GM23338 (cell line): Measurements from ENCODE around the gene TUBGCP2. TPM values are rescaled to one million over a fixed set of nuclear protein-coding genes. Genes with fewer than 3 reads are reported as not detected.

Experiments used
- ATAC-seq: fragments of 200-7000 bp; cut with Tn5 transposase; 3 replicates; pipeline ENCODE4 v1.9.1; 2020
- DNase-seq: peaks from one replicate; pipeline ENCODE4 v3.0.0-alpha.2; 2015; ENCODE audit warnings: low spot score
- H2AFZ ChIP-seq: fragments of 200-600 bp; sonication (generic); 2 replicates; pipeline ENCODE4 v1.8.0; 2016; ENCODE audit warnings: antibody characterized with exemption, mild to moderate bottlenecking, moderate library complexity
- H3F3A ChIP-seq: fragments of 200-600 bp; sonication (generic); replicated peaks from 2 replicates; pipeline ENCODE4 v1.8.0; 2017; ENCODE audit warnings: antibody characterized with exemption, mixed run types, low read depth
- H3K27ac ChIP-seq: fragments of 200-600 bp; sonication (generic); 2 replicates; pipeline ENCODE4 v1.6.1; 2016; ENCODE audit warnings: low read depth
- H3K27me3 ChIP-seq: fragments of 200-600 bp; sonication (generic); 2 replicates; pipeline ENCODE4 v1.8.0; 2016; ENCODE audit warnings: mild to moderate bottlenecking, mixed run types, moderate library complexity; ENCODE audit not compliant: insufficient read depth
- H3K36me3 ChIP-seq: fragments of 200-600 bp; sonication (generic); 2 replicates; pipeline ENCODE4 v1.8.0; 2016; ENCODE audit warnings: mild to moderate bottlenecking; ENCODE audit not compliant: insufficient read depth
- H3K4me1 ChIP-seq: fragments of 200-600 bp; sonication (generic); 2 replicates; pipeline ENCODE4 v1.8.0; 2016; ENCODE audit warnings: mild to moderate bottlenecking, moderate library complexity; ENCODE audit not compliant: insufficient read depth
- H3K4me2 ChIP-seq: fragments of 200-600 bp; sonication (generic); 2 replicates; pipeline ENCODE4 v1.7.1; 2017; ENCODE audit warnings: mixed run types
- H3K4me3 ChIP-seq: fragments of 200-600 bp; sonication (generic); 2 replicates; pipeline ENCODE4 v1.6.1; 2016; ENCODE audit warnings: mixed run types
- H3K79me2 ChIP-seq: fragments of 200-600 bp; sonication (generic); replicated peaks from 2 replicates; pipeline ENCODE4 v1.8.0; 2017; ENCODE audit warnings: mild to moderate bottlenecking; ENCODE audit not compliant: insufficient read depth
- H3K9me2 ChIP-seq: fragments of 200-600 bp; sonication (generic); 2 replicates; pipeline ENCODE4 v1.8.0; 2017; ENCODE audit not compliant: insufficient read depth
- H4K20me1 ChIP-seq: fragments of 200-600 bp; sonication (generic); replicated peaks from 2 replicates; pipeline ENCODE4 v1.8.0; 2017; ENCODE audit warnings: mild to moderate bottlenecking; ENCODE audit not compliant: insufficient read depth
- H3K27ac Mint-ChIP-seq: 2 replicates; pipeline ENCODE4 v1.8.0; 2020; ENCODE audit warnings: inconsistent platforms, mild to moderate bottlenecking, moderate library complexity, mixed read lengths
- H3K27me3 Mint-ChIP-seq: 3 replicates; pipeline ENCODE4 v1.8.0; 2022; ENCODE audit warnings: low read depth, mild to moderate bottlenecking, moderate library complexity, mixed read lengths, inconsistent platforms; ENCODE audit not compliant: insufficient read depth, poor library complexity
- H3K36me3 Mint-ChIP-seq: 3 replicates; pipeline ENCODE4 v1.8.0; 2021; ENCODE audit warnings: low read depth, mild to moderate bottlenecking, inconsistent platforms, moderate library complexity, mixed read lengths
- H3K4me1 Mint-ChIP-seq: 3 replicates; pipeline ENCODE4 v1.8.0; 2020; ENCODE audit warnings: mild to moderate bottlenecking, inconsistent platforms, mixed read lengths
- H3K4me3 Mint-ChIP-seq: 3 replicates; pipeline ENCODE4 v1.8.0; 2021; ENCODE audit warnings: moderate library complexity, mild to moderate bottlenecking, inconsistent platforms, mixed read lengths
- H3K9me3 Mint-ChIP-seq: 3 replicates; pipeline ENCODE4 v1.8.0; 2020; ENCODE audit warnings: moderate library complexity, mild to moderate bottlenecking, inconsistent platforms, mixed read lengths
- CREB1 ChIP-seq: fragments of 250-450 bp; sonication (Bioruptor Pico); IDR thresholded peaks from 2 replicates; pipeline ENCODE4 v1.5.0; 2020; ENCODE audit warnings: low read depth, mild to moderate bottlenecking, moderate library complexity
- EZH2 ChIP-seq: fragments of 200-600 bp; sonication (generic); IDR thresholded peaks from one replicate; pipeline ENCODE4 v1.8.0; 2017; ENCODE audit warnings: antibody characterized with exemption, mild to moderate bottlenecking, low read depth; ENCODE audit not compliant: unreplicated experiment
- EZH2phosphoT487 ChIP-seq: fragments of 200-600 bp; sonication (generic); IDR thresholded peaks from one replicate; pipeline ENCODE4 v1.8.1; 2018; ENCODE audit warnings: antibody characterized with exemption; ENCODE audit not compliant: unreplicated experiment
- JUNB ChIP-seq: IDR thresholded peaks from one replicate; pipeline ENCODE4 v1.6.1; 2016; ENCODE audit warnings: antibody characterized with exemption; ENCODE audit not compliant: unreplicated experiment
- NANOG ChIP-seq: IDR thresholded peaks from 2 replicates; pipeline ENCODE4 v1.6.1; 2016; ENCODE audit warnings: antibody characterized with exemption, borderline replicate concordance
- STAT1 ChIP-seq: IDR thresholded peaks from one replicate; pipeline ENCODE4 v1.6.1; 2016; ENCODE audit warnings: antibody characterized with exemption; ENCODE audit not compliant: unreplicated experiment
- ZNF114 ChIP-seq: fragments of 250-450 bp; sonication (Bioruptor Pico); IDR thresholded peaks from 2 replicates; pipeline ENCODE4 v1.5.0; 2020; ENCODE audit warnings: mild to moderate bottlenecking, moderate library complexity
- ZNF331 ChIP-seq: fragments of 250-450 bp; sonication (Bioruptor Pico); IDR thresholded peaks from 2 replicates; pipeline ENCODE4 v1.5.0; 2020; ENCODE audit warnings: low read depth, mild to moderate bottlenecking, moderate library complexity
- polyA plus RNA-seq: library from polyadenylated mRNA; unstranded; fragments of >200 nt; fragmentation: Nextera tagmentation; extraction: Ambion mirVana; gene quantifications from 2 replicates; pipeline ENCODE4 v1.2.1, GENCODE V29; 2016
- total RNA-seq: library from RNA; depleted of rRNA; stranded (reverse); fragments of >200 nt; shearing (Covaris generic); gene quantifications from 2 replicates; pipeline ENCODE4 v1.2.3, GENCODE V29; 2014
- TF ChIP-seq, protein P1 (sequence below): fragments of 250-450 bp; sonication (Bioruptor Pico); IDR thresholded peaks from 2 replicates; pipeline ENCODE4 v1.5.0; 2020; ENCODE audit warnings: mild to moderate bottlenecking, moderate library complexity

TUBGCP2 gene
- total and polyA plus RNA-seq, 2 experiments from 2014 or later, result 59.6 to 67.7 TPM

DNA sequence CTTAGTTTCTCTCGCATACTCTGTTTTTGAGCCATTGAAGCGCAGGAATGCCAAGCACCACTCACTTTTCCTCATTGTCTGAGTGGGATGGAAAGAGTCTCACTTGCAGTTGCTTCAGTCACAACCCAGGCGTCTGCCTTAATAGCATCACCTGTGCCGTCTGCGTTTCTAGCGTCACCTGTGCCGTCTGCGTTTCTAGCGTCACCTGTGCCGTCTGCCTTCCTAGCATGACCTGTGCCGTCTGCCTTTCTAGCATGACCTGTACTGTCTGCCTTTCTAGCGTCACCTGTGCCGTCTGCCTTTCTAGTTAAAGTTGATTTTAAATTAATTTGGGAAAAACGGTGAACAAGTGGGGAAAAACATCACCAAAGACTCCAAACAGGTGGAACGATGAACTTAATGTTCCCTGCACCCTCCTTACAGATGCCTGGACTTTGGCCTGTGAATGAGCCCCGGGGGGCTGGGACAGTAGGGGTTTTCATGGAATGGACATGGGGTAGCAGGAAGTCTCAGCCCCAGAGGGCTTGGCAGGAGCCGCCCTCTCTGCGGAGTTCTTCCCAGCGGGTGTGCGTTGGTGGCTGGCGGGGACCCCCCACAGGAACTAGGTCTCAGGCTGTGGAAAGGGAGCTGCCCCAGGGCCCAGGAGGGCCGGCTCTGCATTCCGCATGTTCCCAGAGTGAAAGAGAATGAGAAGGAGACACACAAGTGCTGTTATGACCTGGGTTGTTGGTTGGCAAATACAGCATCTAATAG, 3.5 kb upstream of the TUBGCP2 start (continued):
- TF ChIP-seq, protein P1, sequence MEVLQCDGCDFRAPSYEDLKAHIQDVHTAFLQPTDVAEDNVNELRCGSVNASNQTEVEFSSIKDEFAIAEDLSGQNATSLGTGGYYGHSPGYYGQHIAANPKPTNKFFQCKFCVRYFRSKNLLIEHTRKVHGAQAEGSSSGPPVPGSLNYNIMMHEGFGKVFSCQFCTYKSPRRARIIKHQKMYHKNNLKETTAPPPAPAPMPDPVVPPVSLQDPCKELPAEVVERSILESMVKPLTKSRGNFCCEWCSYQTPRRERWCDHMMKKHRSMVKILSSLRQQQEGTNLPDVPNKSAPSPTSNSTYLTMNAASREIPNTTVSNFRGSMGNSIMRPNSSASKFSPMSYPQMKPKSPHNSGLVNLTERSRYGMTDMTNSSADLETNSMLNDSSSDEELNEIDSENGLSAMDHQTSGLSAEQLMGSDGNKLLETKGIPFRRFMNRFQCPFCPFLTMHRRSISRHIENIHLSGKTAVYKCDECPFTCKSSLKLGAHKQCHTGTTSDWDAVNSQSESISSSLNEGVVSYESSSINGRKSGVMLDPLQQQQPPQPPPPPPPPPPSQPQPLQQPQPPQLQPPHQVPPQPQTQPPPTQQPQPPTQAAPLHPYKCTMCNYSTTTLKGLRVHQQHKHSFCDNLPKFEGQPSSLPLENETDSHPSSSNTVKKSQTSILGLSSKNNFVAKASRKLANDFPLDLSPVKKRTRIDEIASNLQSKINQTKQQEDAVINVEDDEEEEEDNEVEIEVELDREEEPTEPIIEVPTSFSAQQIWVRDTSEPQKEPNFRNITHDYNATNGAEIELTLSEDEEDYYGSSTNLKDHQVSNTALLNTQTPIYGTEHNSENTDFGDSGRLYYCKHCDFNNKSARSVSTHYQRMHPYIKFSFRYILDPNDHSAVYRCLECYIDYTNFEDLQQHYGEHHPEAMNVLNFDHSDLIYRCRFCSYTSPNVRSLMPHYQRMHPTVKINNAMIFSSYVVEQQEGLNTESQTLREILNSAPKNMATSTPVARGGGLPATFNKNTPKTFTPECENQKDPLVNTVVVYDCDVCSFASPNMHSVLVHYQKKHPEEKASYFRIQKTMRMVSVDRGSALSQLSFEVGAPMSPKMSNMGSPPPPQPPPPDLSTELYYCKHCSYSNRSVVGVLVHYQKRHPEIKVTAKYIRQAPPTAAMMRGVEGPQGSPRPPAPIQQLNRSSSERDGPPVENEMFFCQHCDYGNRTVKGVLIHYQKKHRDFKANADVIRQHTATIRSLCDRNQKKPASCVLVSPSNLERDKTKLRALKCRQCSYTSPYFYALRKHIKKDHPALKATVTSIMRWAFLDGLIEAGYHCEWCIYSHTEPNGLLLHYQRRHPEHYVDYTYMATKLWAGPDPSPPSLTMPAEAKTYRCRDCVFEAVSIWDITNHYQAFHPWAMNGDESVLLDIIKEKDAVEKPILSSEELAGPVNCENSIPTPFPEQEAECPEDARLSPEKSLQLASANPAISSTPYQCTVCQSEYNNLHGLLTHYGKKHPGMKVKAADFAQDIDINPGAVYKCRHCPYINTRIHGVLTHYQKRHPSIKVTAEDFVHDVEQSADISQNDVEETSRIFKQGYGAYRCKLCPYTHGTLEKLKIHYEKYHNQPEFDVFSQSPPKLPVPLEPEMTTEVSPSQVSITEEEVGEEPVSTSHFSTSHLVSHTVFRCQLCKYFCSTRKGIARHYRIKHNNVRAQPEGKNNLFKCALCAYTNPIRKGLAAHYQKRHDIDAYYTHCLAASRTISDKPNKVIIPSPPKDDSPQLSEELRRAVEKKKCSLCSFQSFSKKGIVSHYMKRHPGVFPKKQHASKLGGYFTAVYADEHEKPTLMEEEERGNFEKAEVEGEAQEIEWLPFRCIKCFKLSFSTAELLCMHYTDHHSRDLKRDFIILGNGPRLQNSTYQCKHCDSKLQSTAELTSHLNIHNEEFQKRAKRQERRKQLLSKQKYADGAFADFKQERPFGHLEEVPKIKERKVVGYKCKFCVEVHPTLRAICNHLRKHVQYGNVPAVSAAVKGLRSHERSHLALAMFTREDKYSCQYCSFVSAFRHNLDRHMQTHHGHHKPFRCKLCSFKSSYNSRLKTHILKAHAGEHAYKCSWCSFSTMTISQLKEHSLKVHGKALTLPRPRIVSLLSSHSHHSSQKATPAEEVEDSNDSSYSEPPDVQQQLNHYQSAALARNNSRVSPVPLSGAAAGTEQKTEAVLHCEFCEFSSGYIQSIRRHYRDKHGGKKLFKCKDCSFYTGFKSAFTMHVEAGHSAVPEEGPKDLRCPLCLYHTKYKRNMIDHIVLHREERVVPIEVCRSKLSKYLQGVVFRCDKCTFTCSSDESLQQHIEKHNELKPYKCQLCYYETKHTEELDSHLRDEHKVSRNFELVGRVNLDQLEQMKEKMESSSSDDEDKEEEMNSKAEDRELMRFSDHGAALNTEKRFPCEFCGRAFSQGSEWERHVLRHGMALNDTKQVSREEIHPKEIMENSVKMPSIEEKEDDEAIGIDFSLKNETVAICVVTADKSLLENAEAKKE, result no peak
- no peak for TF ChIP-seq JUNB
- TF ChIP-seq CREB1 (CRISPR knock-in tag), result no peak
- TF ChIP-seq ZNF114 (CRISPR knock-in tag), result no peak
- TF ChIP-seq ZNF331, result no peak
- TF ChIP-seq NANOG, result no peak
- no peak for TF ChIP-seq EZH2phosphoT487

DNA sequence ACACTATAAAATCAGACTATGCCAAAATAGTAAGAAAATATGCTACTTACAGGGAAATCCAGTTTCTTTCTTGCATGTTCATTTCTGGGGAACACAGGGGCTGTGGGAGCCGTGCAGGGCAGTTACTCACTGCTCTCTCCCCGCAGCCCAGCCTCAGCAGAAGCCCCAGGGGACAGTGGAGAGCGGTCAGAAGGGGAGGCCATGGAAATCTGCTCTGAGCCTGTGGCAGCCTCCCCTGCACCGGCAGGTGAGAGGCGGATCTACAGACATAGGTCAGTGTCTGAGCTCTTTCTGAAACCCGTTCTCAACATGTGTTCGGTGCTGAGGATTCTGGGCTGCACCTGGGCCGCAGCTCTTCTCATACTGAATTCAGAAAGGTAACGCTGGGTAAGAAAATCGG, 2.9 kb upstream of the TUBGCP2 start:
- no peaks in the 10 kb centered on the region for H3K9me2 ChIP-seq
- H3K4me3 ChIP-seq, result no peak overlapping the region
- no peak overlapping the region for H3K27ac ChIP-seq
- H3K27me3 ChIP-seq, result no peaks in the 10 kb centered on the region
- Mint-ChIP-seq H3K27me3 (peaks cover 13% of the 10 kb centered on the region), H3K4me3 (no peak overlapping the region), H3K36me3 (peaks cover 22% of the 10 kb centered on the region), H3K9me3 (peaks cover 2% of the 10 kb centered on the region; the same call in 2 of the 3 replicates), H3K27ac (no peak overlapping the region), H3K4me1 (peaks cover 4% of the 10 kb centered on the region)
- no peak overlapping the region for H3K4me2 ChIP-seq
- H3K4me1 ChIP-seq, result peaks cover 10% of the 10 kb centered on the region; the same call in 1 of the 2 replicates
- H3K79me2 ChIP-seq, result peaks cover 18% of the 10 kb centered on the region
- H3F3A ChIP-seq, result peaks cover 18% of the 10 kb centered on the region
- DNase-seq (no peak), ATAC-seq (no peak)
- H2AFZ ChIP-seq, result no peak overlapping the region
- peaks cover 7% of the 10 kb centered on the region for H4K20me1 ChIP-seq
- peaks cover 5% of the 10 kb centered on the region; the same call in 1 of the 2 replicates for H3K36me3 ChIP-seq
- TF ChIP-seq NANOG, result no peak
- TF ChIP-seq JUNB, result no peak
- no peak for TF ChIP-seq ZNF114 (CRISPR knock-in tag)
- no peak for TF ChIP-seq ZNF331
- no peak for TF ChIP-seq EZH2
- no peak for TF ChIP-seq CREB1 (CRISPR knock-in tag)
- TF ChIP-seq, protein P1, result no peak
- no peak for TF ChIP-seq STAT1
